Heart left ventricle (tissue), 13 donors: ENCODE measurements around the gene NOVA1.

ENCODE experiments used
- CTCF ChIP-seq, 12 donors: fragments of 200-600 bp; sonication (generic) in 4 of 12; IDR thresholded peaks; one replicate each; pipeline versions ENCODE4 v1.5.0 to v1.8.0; 2018 to 2022; ENCODE audit warnings: antibody characterized with exemption in 12 of 12, mild to moderate bottlenecking in 5 of 12
- POLR2A ChIP-seq, 2 donors: fragments of 450-650 bp; IDR thresholded peaks; one replicate each; pipeline ENCODE4 v1.6.1; 2017; ENCODE audit warnings: antibody characterized with exemption in 2 of 2, mild to moderate bottlenecking in 2 of 2, moderate library complexity in 2 of 2
- donor health status: ischemic (EF 13 %, LVEDD 7.1; RV severe dilation, severe dysfunction).
- donor health status: DM: no; HTN: yes; CAD: no.
- donor health status: DM: no; HTN: no; CAD: no.
- donor health status: ischemic (EF 25% LVEDD 6.9; RV normal size, moderate dysfunction).
- donor health status: ischemic (EF 25% LVEDD 5.7; RV mildly dilated, moderate dysfunction).
- donor health status: ischemic (EF 35%, LVEDD 5.7; RV mildly dilated, moderate dysfunction).
- donor health status: nonischemic (EF 11% LVEDD 7.7; RV severe dilation, severe dysfunction).
- donor health status: DM: yes; HTN: yes; CAD: no.
- donor health status: PGD.
- donor health status: ischemic (EF 29% LVEDD 5.4; RV normal size, mild dysfunction).
- donor health status: nonischemic (EF 23%, LVEDD 6.1; RV moderate dilation, normal function).

GRCh38 chr14:26602902-26603301, 5.1 kb upstream of the NOVA1 start:
- TF ChIP-seq POLR2A (IDR thresholded peaks at IDR 0.05) (no peak), CTCF (IDR thresholded peaks at IDR 0.05) (no peak)
